NCI-H2227 (cell line): ENCODE results near the gene COL6A3.
A peak's percentile ranks its signal among the peaks of the same experiment; 100 is the strongest.

Source experiments
- DNase-seq: peaks from one replicate; lab custom pipeline; 2025; ENCODE audit not compliant: unreplicated experiment; lab: John Stamatoyannopoulos, UW

Gene COL6A3

DNA sequence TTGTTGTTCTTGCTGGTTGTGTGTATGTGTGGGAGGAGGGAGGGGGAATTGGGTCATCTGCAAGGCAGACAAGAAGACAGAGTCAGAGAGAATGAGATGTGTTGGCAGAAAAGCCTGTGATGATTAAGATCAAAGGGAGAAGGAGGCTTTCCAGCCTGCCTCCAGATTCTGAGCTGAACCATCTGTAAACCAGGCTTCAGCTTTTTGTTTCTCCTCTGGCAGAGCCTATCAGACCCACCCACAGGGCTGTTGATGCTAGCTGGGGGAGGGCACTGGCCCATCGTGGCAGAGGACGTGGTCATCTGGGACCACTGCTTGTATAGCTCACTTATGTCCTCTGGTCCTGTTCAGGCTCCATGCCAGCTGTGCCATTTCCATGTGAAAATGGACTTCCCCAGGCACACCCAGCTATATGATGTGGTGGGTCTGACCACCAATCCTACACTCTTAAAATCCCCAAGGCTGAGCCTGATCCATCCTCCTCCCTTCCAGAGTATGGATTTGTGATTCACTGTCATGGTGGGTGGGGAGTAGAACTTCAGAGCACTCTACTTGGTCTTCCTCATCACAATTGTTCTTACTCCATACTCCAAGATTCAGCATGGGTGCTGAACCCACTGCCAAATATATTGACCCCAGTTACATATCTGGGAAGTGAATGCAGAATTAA, 27.8 kb upstream of the COL6A3 start:
- DNase-seq, result no peak

DNA sequence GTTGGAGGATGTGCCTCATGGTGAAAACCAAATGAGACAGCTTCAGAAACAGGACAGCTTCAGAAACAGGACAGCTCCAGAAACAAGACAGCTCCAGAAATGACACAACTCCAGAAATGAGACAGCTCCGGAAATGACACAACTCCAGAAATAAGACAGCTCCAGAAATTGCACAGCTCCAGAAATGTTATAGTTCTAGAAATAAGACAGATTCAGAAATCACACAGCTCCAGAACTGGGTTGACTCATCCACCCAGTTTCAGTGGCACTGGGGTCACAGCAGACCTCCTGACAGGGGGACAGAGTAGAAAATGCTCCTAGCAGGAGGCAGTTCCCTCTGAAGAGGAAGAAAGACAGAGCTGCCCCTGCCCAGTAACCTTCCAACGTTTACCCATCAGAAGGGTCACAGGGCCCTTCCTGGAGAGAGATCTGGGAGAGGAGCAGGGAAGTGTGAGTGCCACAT, 26.9 kb upstream of the COL6A3 start:
- DNase-seq, result no peak

DNA sequence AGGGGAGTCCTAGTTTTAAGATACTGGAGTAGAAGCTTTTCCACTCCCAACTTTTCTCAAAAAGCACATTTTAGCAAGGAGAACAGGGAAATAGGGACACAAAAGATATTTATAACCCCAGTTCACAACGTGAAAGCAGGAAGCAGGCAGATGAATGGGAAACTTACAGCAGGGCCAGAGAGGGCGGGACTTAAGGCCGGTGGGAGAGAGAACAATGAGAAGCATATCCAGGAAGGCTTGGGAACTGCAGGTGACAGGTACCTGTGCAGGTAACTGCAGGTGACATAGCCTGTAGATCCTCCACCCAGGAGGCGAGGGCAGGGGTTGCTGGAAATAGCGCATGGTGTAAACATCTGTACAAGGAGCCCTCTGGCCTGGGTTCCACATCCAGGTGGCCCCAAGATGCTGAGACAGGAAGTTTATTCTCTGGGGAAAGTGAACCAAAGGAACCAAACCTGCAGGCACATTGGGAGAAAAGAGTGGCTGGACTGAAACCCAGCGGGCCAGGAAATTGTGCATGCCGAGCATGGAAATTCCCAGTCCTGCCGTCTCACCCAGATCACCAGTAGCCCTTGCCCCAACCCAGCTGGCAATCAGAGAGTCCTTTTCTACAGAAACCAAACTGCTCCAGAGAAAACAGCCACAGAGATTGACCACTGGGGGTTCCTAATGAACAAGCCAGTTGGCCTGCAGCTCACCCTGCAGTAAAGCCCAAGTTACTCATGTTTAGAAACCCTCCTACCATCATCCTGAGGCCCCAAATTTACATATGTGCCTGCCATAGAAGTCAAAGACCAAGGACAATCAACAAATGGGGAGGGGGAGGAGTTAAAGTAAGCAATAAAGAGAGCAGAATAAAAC, 24.3 kb upstream of the COL6A3 start:
- no peak for DNase-seq

DNA sequence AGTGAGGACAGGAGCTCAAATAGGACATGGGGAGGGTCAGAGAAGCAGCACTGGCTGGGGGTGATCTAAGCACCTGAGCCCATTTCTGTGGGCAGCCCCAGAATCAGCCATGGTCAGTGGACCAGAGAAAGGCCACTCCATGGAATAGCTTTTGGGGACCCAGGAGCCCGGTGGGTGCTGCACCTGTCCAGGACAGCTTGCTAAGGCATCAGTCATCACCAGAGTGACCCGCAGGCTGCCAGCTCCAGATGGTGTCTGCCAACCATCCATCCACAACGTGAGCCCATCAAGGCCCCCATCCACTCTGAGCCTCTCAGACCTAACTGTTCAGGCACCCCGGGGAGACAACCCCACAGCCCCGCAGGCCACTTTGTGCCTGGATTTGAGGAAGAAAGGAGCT, 23.6 kb upstream of the COL6A3 start:
- no peak for DNase-seq

DNA sequence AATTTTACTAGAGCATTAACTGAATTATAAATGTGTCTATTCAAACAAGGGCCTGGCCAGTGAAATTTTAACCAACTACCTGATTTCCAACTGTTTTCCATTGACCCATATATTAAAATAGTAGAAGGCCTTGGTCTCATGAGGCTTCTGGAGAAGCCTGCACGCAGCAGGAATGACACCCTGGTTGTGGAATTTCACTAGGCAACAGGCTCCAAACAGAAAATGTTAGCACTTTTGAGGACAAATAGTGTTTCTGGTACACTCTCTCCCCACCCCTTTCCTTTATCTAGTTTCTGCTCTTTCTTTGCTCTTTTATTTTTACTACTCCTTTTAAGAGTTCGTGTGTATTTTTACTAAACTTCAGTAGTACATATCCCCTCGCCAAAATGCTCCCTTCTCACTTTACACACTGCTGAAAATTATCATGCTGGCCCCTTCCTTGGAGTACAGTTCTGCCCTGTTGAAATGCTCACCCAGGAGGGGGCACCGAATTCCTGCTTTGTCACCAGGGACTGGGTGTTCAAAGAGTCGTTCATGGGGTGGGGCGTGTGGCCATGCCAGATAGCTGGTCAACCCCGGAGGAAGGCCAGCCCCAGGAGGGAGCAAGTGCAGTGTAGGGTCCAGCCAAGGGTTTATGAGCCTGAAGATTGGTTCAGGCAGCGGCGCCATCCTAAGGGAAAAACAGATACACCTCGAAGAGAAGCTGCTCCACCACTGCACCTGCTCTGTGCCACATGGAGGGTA, 22.1 kb upstream of the COL6A3 start:
- no peak for DNase-seq

DNA sequence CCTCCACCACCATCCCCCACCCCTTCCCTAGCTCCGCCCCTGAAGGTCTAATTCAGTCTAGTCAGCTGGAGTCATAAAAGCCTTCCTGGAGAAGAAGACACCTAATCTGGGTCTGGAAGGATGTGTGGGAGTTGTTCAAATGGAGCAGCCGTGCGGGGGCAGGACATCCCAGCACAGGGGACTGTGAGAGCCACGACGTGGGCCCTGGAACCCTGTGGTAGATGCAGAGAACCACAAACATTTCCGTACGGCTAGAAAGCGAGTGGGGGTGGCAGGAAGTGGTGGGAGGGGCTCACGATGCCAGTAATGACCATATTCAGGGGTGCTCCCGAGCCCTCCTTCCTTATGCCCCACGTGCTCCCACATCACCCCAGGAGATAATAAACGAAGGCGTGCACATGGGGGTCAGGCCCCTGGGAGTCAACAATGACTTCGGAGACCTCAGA, 20.9 kb upstream of the COL6A3 start:
- DNase-seq, result no peak

DNA sequence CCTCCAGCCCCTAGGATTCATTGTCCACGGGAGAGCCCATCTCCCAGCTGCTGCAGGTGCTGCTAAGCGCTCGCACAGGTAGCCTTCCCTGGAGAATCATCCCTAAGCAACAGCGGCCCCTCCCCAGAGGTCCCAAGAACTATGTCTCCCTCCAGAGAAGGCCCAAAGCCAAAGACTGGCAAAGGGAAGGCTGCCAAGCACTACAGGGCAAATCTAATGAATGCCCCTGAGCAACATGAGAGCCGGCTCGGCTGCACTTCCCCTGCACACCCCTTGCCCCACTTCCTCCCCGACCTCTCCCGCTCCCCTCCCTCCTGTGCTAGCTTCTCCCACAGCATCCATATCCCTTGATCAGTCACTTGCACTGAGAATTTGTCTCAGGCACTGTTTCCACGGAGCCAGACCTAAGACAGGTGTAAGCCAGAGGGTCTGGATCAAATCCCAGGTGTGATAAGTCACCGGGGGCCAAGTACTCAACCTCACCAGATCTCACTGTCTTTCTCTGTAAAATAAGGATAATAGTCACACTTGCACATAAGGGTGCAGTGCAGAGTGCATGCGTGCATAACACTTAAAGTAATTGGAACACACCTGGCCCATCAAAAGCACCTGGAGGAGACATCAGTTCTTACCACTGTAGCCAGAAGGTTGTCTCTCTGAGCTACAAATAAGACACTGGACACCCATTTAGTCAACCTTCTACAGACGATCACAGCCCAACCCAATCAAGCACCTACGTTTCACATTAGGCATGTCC, 20.1 kb upstream of the COL6A3 start:
- DNase-seq, result no peak

DNA sequence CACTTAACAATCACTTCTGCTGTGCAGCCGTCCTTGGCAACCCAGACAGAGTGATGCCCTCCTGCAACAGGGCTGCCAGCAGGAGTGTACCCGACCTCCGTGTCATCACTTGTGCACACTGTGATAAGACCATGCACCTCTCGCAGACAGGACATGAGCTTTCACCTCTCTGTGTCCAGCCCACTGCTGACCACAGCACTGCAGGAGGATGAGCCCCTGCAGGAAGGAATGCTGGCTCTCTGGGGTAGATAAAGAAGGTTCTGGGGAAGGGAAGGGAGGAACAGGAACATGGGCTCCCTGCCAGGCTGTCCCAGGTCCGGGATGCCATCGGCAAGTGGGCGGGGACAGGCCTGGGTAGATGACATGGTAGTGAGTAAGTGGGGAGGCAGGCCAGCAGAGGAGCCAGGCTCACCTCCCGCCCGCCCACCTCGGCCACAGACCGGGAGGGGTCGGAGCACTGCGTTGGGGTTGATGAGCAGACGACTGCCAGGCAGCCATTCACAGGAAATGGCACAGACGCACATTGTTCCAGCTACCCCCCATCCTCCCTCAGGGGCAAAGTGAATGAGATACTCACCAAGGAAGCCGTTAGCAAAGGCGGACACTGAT, 18.6 kb upstream of the COL6A3 start:
- no peak for DNase-seq

DNA sequence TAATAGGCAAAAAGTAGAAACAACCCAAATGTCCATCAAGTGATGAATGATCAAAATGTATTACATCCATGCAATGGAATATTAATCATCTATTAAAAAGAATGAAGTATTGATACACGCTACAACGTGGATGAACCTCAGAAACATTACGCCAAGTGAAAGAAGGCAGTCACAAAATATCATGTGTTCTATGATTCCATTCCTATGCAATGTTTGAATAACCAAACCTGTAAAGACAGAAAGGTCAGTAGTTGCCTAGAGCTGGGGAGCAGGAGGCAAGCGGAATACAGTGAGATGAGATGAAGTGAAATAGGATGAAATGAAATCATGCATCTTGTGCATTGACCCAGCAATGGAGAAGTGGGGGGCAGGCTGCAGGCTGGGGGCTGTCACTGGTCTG, 17.9 kb upstream of the COL6A3 start:
- DNase-seq, result no peak

DNA sequence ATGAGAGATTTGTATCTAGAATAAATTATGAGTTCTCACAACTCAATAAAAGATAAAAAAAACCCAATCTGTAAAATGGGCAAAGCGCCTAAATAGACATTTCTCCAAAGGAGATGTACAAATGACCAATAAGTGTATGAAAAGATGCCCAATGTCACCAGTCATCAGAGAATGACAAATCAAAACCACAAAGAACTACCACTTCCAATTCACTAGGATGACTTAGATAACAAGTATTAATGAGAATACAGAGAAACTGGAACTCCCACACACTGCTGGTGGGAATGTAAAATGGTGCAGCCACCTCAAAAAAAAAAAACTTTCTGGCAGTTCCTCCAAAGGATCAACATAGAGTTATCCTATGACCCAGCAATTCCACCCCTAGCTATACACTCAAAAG, 17.4 kb upstream of the COL6A3 start:
- DNase-seq, result no peak

DNA sequence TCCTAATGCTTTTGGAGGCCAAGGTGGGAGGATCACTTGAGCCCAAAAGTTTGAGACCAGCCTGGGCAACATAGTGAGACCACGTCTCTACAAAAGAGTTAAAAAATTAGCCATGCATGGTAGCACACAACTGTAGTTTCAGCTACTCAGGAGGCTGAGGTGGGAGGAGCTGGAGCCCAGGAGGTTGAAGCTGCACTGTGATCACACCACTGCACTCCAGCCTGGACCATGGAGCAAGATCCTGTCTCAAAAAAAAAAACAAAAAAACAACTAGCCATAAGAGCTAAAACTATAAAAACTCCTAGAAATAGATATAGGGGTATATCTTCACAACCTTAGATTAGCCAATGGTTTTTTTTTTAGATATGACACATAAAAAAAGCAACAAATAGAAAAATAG, 16.9 kb upstream of the COL6A3 start:
- DNase-seq, result no peak

DNA sequence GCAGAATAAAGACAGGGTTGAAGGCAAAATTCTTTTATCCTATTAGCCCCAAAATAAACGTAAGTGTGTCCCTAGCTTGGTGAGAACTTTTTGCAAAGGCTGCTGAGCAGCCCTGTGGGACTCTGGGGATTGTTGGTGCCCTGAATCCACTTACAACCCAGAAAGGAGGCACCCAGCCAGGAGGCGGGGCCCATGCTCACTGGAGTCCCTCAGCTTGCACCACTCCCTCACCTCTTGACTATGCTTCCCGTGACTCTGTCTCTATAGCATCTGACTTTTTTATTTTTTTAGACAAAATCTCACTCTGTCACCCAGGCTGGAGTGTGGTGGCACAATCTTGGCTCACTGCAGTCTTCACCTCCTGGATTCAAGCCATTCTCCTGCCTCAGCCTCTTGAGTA, 15.8 kb upstream of the COL6A3 start:
- no peak for DNase-seq

DNA sequence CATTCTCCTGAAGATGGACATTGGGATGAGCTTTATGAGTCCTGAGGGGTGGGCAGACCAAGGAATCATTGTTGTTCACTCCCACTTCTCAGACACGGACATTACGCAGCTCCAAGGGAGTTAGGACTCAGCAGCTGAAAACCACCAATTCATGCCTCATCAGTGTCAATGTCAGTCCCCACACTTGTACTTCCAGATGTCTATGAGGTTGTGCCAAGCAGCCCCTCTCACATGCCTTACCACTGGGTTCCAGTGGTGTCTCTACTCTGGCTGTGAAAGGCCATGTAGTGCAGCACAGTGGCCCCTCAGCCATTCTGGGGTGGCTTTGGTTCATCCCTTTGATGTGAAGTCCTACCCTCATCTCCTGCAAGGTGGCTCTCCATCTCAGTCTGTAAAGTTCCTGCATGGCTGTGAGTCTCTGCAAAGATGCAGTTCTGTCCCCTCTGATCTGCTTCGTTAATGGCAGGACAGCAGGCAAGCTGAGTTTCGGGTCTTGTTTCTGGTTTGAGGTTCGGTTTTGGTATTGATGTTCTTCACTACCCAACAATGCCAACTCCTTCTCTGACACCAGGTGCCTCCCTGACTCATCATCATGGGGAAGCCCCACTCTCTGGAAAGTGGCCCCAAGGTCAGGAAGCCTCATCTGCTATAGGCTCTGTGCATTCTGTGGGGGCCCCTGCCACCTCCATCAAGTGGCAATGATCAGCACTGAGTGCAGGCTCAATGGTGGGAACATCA, 14.0 kb upstream of the COL6A3 start:
- DNase-seq, result no peak

DNA sequence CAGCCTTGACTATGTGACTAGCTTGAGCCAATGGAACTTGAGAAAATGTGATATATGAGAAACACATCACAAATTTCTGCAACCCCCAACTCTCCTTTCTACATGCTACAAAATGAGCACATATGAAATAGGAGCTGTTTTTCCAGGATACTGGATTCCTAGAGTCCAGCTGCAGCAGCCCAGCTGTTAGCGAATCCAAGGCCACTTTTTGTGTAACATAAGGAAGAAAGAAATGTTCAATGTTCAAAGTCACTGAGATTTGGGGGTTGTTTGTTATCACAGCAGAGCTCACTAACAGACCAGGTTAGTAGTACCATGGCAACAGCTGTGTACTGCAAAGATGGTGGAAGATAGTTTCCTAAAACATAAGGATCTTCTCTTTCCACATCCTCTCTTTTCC, 12.6 kb upstream of the COL6A3 start:
- DNase-seq, result no peak

DNA sequence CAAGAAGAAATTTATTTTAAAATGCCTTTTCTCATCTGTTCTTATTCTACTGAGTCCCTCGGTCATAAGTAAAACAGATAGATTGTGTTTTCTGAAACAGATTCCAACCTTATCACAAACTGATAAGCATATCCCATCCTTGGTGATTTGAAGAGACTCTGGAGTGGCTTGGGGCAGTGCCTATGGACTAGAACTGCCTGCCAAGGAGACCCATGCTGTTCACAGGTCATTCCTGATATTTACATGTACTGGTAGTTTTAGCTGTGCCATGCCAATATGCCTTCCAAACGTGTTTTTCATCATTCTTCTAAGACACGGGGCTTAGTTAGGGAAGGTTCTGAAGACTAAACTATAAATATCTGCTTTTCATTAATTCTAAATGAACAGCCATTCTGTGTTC, 11.4 kb upstream of the COL6A3 start:
- DNase-seq, result no peak

DNA sequence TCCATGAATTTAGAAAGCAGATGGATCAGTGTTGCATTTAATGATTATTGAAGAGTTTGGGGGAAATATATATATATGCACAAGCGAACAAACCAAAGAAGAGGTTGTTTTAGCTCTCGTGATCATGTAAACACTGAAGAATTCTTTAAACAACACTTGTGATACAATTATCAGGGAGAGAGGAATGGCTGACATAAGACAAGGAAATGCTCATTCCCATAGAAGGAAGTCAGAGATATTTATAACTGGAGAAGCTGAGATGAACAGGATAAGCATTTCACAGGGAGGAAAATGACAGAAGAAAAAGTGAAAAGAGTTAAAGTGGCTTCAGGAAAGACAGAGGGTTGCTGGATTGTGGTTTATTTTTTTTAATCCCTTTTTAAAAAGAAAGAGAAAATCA, 10.6 kb upstream of the COL6A3 start:
- no peak for DNase-seq

DNA sequence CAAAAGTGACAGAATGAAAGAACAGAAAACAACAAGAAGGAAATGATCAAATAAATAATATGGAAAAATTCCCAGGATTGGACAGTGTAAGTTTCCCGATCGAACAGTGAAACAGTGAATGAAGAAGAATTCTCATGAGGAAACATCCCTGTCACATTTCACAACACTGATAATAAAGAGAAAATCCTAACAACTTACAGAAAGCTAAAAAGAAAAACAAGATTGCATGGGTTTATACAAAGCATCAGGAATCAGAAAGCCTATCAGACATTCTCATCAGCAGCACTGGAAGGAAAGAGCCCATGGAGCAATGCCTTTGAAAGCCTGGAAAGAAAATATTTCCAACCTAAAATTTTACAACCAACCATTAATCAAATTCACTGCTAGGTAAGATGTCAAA, 9.9 kb upstream of the COL6A3 start:
- no peak for DNase-seq

DNA sequence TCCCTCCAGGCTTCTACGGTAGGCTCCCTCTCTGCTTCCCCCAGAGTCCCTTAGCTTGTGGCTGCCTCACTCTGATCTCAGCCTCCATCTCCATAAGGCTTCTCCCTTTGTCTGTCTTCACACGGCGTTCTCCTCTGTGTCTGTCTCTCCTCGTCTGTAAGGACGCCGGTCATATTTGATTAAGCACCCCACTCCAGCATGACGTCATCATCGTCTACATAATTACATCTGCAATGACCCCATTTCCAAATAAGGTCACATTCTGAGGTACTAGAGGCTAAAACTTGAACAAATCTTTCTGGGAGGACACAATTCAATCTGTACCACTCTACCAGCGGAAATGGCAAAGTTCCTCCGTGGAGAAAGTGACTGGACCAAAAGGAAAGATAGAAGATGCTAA, 8.3 kb upstream of the COL6A3 start:
- DNase-seq, result no peak

DNA sequence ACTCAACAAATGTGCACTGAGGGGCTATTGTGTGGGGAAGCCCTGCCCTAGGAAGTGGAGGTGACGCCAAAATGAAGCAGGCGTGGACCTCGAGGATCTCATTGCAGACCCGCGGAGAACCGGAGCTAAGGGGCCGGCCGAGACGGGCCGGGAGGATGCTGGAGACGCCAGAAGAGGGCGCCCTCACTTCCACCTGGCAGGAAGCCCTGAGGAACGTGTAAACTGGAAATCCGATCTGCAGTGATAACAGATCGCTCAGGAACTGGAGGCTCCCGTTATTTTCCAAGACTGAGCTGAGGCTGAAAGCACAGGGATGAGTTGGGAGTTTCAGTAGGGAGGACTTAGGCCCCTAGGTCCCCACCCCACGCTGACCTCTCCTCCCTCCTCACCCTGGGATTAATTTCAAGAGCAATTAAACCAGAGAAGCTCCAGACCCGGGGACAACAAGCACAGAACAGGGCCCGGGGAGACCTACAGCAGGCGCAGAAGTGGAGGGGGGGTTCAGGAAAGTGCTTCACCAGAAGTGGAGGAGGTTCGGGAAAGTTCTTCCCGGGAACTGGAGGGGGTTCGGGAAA, 7.7 kb upstream of the COL6A3 start:
- peak; percentile 44 for DNase-seq

DNA sequence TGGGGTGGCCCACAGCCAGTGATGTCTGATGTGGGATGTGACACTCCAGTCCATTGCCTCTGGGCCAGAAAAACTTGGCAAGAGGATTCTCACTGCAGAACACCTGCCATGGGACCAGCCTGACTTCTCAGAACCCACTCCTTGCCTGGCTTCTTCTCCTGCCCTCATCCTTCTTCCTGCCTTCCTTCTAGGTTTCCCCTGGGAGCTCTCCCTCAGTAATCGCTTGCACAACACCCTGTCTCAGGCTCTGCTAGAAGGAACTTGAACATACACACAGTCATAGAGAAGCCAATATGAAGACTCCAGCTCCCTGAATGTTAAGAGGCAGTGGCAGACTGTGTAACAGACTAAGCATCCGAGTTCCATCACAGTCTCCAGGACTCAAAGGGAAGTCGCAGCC, 4.3 kb upstream of the COL6A3 start:
- no peak for DNase-seq
